ENCODE measurements around the gene TBC1D2B. TPM values are rescaled to one million over a fixed set of nuclear protein-coding genes. Genes with fewer than 3 reads are reported as not detected.
"Not testable (repeated sequence)": the region's sequence is repeated elsewhere in the genome, so short reads cannot be mapped to it uniquely, and the experiment has no call there.

The TBC1D2B gene
- total RNA-seq, 1 donor from 2014 or later, result 75.5 TPM

GRCh38 chr15:77975332-77976094, 102.0 kb downstream of the TBC1D2B start:
- DNase-seq (ENCODE audit: low spot score), result no peak

- DNase-seq (ENCODE audit: low spot score), result no peak
These were observed 102.8 kb downstream of the TBC1D2B start for GRCh38 chr15:77974416-77975331.

GRCh38 chr15:77974098-77974414, 103.5 kb downstream of the TBC1D2B start:
- DNase-seq (ENCODE audit: low spot score), result peak; percentile 67

GRCh38 chr15:77973273-77974097, 104.0 kb downstream of the TBC1D2B start:
- not testable (repeated sequence) for DNase-seq (ENCODE audit: low spot score)

- not testable (repeated sequence) for DNase-seq (ENCODE audit: low spot score)
These were observed 104.8 kb downstream of the TBC1D2B start for GRCh38 chr15:77972706-77973105.

GRCh38 chr15:77971875-77972274, 105.6 kb downstream of the TBC1D2B start:
- DNase-seq (ENCODE audit: low spot score), result peak; percentile 5

- DNase-seq (ENCODE audit: low spot score), result peak; percentile 2
These were observed 106.6 kb downstream of the TBC1D2B start for GRCh38 chr15:77970813-77971360.

- DNase-seq (ENCODE audit: low spot score), result no peak
These were observed 108.5 kb downstream of the TBC1D2B start for GRCh38 chr15:77969055-77969454.

GRCh38 chr15:77967798-77968197, 109.7 kb downstream of the TBC1D2B start:
- no peak for DNase-seq (ENCODE audit: low spot score)

- not testable (repeated sequence) for DNase-seq (ENCODE audit: low spot score)
These were observed 110.3 kb downstream of the TBC1D2B start for GRCh38 chr15:77967235-77967615.

- DNase-seq (ENCODE audit: low spot score), result no peak
These were observed 110.8 kb downstream of the TBC1D2B start for GRCh38 chr15:77966540-77967234.

GRCh38 chr15:77964193-77964592, 113.3 kb downstream of the TBC1D2B start:
- DNase-seq (ENCODE audit: low spot score), result no peak

GRCh38 chr15:77959432-77959879, 118.1 kb downstream of the TBC1D2B start:
- peak; percentile 76 for DNase-seq (ENCODE audit: low spot score)

- DNase-seq (ENCODE audit: low spot score), result not testable (repeated sequence)
These were observed 118.6 kb downstream of the TBC1D2B start for GRCh38 chr15:77958716-77959431.

- DNase-seq (ENCODE audit: low spot score), result not testable (repeated sequence)
These were observed 119.5 kb downstream of the TBC1D2B start for GRCh38 chr15:77958021-77958420.

- peak; percentile 10 for DNase-seq (ENCODE audit: low spot score)
These were observed 123.6 kb downstream of the TBC1D2B start for GRCh38 chr15:77953926-77954325.

- peak; percentile 9 for DNase-seq (ENCODE audit: low spot score)
These were observed 124.5 kb downstream of the TBC1D2B start for GRCh38 chr15:77952928-77953446.

GRCh38 chr15:77951105-77951786, 126.3 kb downstream of the TBC1D2B start:
- DNase-seq (ENCODE audit: low spot score), result peak; percentile 9

- DNase-seq (ENCODE audit: low spot score), result not testable (repeated sequence)
These were observed 127.0 kb downstream of the TBC1D2B start for GRCh38 chr15:77950470-77950869.
